Dedifferentiated amniotic fluid mesenchymal stem cell (primary cell): Measurements from ENCODE around the gene CDYL.

Experiments used
- DNase-seq: peaks from one replicate; pipeline ENCODE4 v3.0.0-alpha.2; 2016; ENCODE audit errors: extremely low spot score

The CDYL gene

GRCh38 chr6:4776131-4776492, at the start of gene CDYL:
CDYL (plus strand) TSS chr6:4776404; CDS start chr6:4776784, 380 bp downstream.
- peak; percentile 79 for DNase-seq

- no peak for DNase-seq
Measured at GRCh38 chr6:4726645-4727044, 49.6 kb upstream of the CDYL start.

GRCh38 chr6:4727217-4727616, 49.0 kb upstream of the CDYL start:
- no peak for DNase-seq

- DNase-seq = no peak
Measured at GRCh38 chr6:4727671-4728435, 48.4 kb upstream of the CDYL start.

- no peak for DNase-seq
Measured at GRCh38 chr6:4728436-4728769, 47.8 kb upstream of the CDYL start.

- no peak for DNase-seq
Measured at GRCh38 chr6:4728926-4729325, 47.3 kb upstream of the CDYL start.

- no peak for DNase-seq
Measured at GRCh38 chr6:4731996-4732395, 44.2 kb upstream of the CDYL start.

GRCh38 chr6:4732691-4733315, 43.4 kb upstream of the CDYL start:
- peak; percentile 72 for DNase-seq

GRCh38 chr6:4736371-4736873, 39.8 kb upstream of the CDYL start:
- no peak for DNase-seq

GRCh38 chr6:4740032-4740431, 36.2 kb upstream of the CDYL start:
- no peak for DNase-seq

GRCh38 chr6:4743062-4743461, 33.1 kb upstream of the CDYL start:
- no peak for DNase-seq

- no peak for DNase-seq
Measured at GRCh38 chr6:4743926-4744325, 32.3 kb upstream of the CDYL start.

GRCh38 chr6:4747588-4747987, 28.6 kb upstream of the CDYL start:
- DNase-seq = no peak

GRCh38 chr6:4751823-4752464, 24.3 kb upstream of the CDYL start:
- no peak for DNase-seq

- DNase-seq = no peak
Measured at GRCh38 chr6:4756247-4756646, 20.0 kb upstream of the CDYL start.

GRCh38 chr6:4759997-4760396, 16.2 kb upstream of the CDYL start:
- DNase-seq = no peak

- no peak for DNase-seq
Measured at GRCh38 chr6:4760773-4761172, 15.4 kb upstream of the CDYL start.

- DNase-seq = no peak
Measured at GRCh38 chr6:4762294-4762693, 13.9 kb upstream of the CDYL start.

GRCh38 chr6:4763921-4764320, 12.3 kb upstream of the CDYL start:
- no peak for DNase-seq

- no peak for DNase-seq
Measured at GRCh38 chr6:4768815-4769214, 7.4 kb upstream of the CDYL start.

GRCh38 chr6:4772750-4773149, 3.5 kb upstream of the CDYL start:
- DNase-seq = no peak

- DNase-seq = no peak
Measured at GRCh38 chr6:4773181-4773580, 3.0 kb upstream of the CDYL start.

- no peak for DNase-seq
Measured at GRCh38 chr6:4774296-4774695, 1.9 kb upstream of the CDYL start.
